NCI-H146 treated with DMSO at 0.1 percent for 48 hours (cell line): ENCODE measurements around the gene DENND5A.
"Not testable (repeated sequence)": the region's sequence is repeated elsewhere in the genome, so short reads cannot be mapped to it uniquely, and the experiment has no call there.

Experiments
- DNase-seq: peaks from one replicate; lab custom pipeline; 2025; ENCODE audit not compliant: unreplicated experiment; lab: John Stamatoyannopoulos, UW

Gene DENND5A

GRCh38 chr11:9266132-9266736 lies 1.1 kb upstream of the DENND5A start:
- no peak for DNase-seq

DNA sequence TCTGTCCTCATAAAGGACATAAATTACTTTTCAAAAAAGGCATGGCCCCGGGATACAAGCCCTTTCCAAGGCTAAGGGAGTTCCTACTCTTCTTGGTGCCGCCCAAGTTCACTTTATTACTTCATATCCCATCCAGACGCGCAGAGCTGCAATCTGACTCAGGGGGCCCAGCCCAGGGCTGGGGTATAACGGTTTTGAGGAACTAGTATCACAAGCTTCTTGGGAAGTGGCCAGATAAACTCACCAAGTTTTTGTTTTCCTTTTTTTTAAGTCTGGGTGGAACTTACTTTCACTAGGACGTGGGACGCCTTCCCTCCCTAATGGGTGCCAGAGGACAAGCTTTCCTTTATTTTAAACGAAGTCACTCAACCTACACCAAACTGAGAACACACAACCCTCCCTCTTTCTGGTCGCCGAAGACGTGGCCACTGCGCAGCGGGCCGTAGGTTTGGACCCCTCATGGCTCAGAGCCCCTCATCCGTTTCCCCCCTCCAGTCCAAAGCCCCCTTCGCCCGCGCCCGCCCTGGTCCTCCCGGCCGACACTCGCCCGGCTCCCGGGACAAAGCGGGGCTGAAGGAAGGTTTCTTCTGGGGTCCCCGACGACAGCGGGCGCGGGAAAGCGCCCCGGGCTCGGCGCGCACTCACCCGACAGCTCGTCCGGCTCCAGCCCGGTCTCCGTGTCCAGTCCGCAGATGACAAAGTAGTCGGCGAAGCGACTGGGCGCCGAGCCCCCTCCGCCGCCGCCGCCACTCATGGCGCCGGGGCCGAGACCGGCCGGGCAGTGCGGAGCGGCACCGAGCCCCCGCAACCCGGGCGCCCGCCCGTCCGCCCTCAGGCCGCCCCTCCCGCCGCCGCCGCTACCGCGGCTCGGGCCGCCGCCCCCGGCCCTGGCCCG lies 587 bp downstream of the DENND5A start:
- DNase-seq: no peak

- DNase-seq: no peak
These were observed 1.3 kb downstream of the DENND5A start for GRCh38 chr11:9263840-9264315.

GRCh38 chr11:9260838-9261146 lies 4.4 kb downstream of the DENND5A start:
- DNase-seq: not testable (repeated sequence)

- no peak for DNase-seq
These were observed 4.9 kb downstream of the DENND5A start for GRCh38 chr11:9259981-9260837.

DNA sequence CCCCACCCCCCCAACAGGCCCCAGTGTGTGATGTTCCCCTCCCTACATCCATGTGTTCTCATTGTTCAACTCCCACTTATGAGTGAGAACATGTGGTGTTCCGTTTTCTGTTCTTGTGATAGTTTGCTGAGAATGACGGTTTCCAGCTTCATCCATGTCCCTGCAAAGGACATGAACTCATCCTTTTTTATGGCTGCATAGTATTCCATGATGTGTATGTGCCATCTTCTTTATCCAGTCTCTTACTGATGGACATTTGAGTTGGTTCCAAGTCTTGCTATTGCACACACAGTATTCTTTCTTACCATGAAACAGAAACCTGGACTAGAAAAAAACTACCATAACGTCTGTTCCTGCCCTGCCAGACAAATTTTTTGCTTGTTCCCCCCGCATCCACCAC lies 6.9 kb downstream of the DENND5A start:
- DNase-seq: not testable (repeated sequence)

DNA sequence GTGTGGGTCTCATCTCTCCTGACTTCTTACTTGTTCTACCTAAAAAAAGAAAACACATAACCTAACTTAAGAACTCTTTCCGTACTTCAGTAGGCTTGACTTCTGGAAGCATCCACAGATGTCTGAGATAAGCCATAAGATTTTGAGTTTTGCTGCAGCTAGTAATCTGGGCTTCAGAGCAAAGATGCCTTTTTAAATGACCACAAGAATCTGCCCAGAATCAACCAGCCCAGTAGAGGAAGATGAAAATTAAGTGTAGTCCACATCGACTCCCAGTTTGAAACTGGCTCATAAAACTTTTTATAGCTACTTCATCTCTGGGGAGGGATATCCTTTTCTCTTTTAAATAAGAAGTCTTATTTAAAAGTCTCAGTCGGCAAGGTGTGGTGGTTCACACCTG lies 10.7 kb downstream of the DENND5A start:
- no peak for DNase-seq

- no peak for DNase-seq
These were observed 12.1 kb downstream of the DENND5A start for GRCh38 chr11:9253086-9253485.

DNA sequence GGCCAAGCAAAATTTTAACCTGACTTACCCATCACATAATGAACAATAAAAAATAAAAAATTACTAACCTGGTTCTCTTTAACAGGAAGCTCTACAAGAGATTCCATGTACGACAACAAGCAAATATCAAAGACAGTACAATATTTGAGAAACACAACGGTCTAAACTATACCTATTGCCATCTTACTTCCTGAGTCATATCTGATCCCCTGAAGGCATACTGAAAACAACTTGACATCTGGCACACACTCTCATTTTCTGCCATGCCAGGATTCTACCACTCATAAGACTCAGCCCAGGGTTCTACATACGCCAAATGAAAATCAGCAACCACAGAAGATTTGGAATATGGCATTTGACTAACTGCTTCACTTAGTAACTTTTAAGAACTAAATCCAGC lies 13.8 kb downstream of the DENND5A start:
- DNase-seq: no peak

GRCh38 chr11:9250139-9250582 lies 15.0 kb downstream of the DENND5A start:
- no peak for DNase-seq

GRCh38 chr11:9249252-9249651 lies 15.9 kb downstream of the DENND5A start:
- DNase-seq: no peak

DNA sequence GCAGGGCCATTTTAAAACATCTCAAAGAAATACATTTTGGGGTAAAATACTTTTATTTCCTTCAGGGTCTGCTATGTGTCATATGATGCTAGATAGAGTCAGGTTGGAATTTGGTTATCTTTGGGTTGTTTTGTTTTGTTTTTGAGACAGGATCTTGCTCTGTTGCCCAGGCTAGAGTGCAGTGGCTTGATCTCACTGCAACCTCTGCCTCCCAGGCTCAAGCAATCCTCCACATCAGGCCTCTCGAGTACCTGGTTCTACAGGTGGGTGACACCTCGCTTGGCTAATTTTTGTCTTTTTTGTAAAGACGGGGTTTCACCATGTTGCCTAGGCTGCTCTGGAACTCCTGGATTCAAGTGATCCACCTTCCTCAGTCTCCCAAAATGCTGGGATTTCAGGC lies 17.3 kb downstream of the DENND5A start:
- no peak for DNase-seq

- DNase-seq: not testable (repeated sequence)
These were observed 28.9 kb downstream of the DENND5A start for GRCh38 chr11:9236242-9236641.

GRCh38 chr11:9232482-9232881 lies 32.7 kb downstream of the DENND5A start:
- no peak for DNase-seq

- no peak for DNase-seq
These were observed 33.3 kb downstream of the DENND5A start for GRCh38 chr11:9231848-9232177.

DNA sequence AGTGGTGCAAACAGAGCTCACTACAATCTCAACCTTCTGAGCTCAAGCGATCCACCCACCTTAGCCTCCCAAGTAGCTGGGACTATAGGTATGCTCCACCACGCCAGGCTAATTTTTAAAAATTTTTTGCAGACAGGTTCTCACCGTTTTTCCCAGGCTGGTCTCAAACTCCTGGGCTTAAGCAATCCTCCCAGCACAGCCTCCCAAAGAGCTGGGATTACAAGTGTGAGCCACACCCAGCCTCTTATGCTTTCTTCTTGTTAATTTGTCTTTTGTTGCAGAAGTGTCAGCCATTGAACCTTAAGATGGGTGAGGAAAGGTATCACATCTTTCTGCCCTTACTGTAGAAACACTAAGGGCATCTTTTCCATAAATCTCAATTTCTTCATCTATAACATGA lies 34.9 kb downstream of the DENND5A start:
- DNase-seq: no peak

DNA sequence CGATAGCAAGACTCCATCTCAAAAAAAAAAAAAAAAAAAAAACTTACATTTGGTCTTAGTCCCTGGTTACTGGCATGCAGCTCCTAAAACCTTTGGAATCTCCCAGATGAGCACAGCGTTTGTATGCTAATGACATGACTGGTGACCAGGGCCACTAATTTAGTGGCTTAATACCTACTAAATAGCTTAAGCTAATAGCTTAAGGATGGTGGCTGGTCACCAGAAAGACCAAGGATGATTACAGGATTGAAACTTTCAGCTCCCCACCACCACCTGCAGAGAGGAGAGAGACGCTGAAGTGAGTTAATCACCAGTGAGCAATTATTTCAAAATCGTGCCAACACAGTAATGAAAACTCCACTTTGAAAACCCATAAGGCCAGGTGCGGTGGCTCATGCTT lies 37.1 kb downstream of the DENND5A start:
- DNase-seq: no peak

- no peak for DNase-seq
These were observed 39.3 kb downstream of the DENND5A start for GRCh38 chr11:9225748-9226298.

DNA sequence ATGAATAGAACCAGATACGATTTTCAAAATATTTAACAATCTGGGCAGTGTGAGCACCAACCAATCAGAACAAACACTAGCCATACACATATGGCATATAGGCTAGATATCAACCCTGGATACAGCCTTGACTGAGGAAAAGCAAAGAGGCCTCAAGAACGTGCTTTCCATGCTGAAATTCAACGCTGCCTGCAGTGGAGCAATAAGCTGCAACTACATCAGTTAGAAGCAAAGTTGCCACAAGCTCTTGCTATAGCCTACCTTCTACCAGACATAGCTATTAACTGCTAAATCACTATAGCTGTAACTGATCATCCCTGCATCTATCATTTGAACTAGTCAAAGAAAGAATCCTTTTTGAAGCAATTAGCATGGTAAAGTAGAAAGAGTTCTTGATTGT lies 42.5 kb downstream of the DENND5A start:
- no peak for DNase-seq

DNA sequence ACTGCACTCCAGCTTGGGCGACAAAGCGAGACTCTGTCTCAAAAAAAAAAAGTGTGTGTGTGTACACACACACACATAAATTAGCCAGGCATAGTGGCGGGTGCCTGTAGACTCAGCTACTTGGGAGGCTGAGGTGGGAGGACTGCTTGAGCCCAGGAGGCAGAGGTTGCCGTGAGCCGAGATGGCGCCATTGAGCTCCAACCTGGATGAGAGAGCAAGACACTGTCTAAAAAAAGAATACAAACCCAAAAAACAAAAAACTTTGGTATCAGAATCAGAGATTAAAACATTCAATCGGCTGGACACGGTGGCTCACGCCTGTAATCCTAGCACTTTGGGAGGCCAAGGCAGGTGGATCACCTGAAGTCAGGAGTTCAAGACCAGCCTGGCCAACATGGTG lies 44.3 kb downstream of the DENND5A start:
- not testable (repeated sequence) for DNase-seq

- DNase-seq: no peak
These were observed 45.6 kb downstream of the DENND5A start for GRCh38 chr11:9219572-9219971.
